Renal cortex interstitium (tissue), 11 donors: ENCODE data around the gene CNTROB. TPM values are rescaled to one million over a fixed set of nuclear protein-coding genes. Genes with fewer than 3 reads are reported as not detected.
A peak's percentile ranks its signal among the peaks of the same experiment; 100 is the strongest.

Experiments
- DNase-seq, 11 donors: peaks; one replicate each; pipeline ENCODE4 v3.0.0-alpha.2; 2013; ENCODE audit warnings: low read depth in 9 of 11, low spot score in 4 of 11; ENCODE audit errors: extremely low read depth in 1 of 11
- polyA plus RNA-seq, 3 donors: library from polyadenylated mRNA; unstranded; fragments of 120-200 nt; gene quantifications; one replicate each; pipeline ENCODE4 v1.2.1, GENCODE V29; 2013; ENCODE audit not compliant: insufficient read length in 3 of 3

The CNTROB gene
- polyA plus RNA-seq, 3 donors: 52.5 to 66.4 (median 55.7) TPM

DNA sequence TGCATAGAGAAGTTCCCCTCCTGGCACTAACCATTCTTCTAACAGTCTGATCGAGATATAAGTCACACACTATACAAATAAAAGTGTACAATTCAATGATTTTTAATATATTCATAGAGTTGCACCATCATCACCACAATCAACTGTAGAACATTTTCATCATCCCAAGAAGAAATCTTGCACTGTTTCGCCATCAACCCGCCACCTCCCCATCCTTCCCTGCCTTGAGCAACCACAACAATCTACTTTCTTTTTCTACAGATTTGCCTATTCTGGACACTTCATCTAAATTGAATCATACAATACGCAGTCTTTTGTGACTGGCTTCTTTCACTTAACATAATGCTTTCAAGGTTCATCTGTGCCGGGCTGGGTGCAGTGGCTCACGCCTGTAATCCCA is 37.4 kb downstream of the CNTROB start:
- no peak for DNase-seq

- DNase-seq: no peak
Measured at GRCh38 chr17:7971651-7972050, 39.6 kb downstream of the CNTROB start.

GRCh38 chr17:7972131-7972785 is 40.3 kb downstream of the CNTROB start:
- DNase-seq: no peak

DNA sequence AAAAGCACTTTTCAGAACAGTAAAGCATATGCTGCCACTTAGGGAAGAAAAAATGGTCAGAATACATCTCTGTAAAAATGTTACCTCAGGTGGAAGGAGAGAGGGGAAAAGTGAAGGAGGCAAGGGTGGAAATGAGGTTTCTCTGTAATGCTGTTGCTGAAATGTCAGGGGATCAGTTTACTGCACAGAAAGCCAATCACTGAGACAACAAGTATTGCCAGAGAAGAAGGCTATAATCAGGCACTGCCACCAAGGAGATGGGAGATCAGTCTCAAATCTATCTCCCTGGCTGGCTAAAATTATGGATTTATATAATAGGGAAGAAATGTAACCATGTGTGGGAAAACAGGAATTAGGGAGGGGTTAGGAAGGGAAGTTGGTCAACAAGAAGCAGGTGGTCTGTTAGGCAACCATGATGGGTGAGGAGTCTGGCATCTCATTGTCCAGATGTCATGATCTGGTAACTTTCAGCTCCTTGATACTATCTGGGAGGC is 42.7 kb downstream of the CNTROB start:
- DNase-seq: no peak

DNA sequence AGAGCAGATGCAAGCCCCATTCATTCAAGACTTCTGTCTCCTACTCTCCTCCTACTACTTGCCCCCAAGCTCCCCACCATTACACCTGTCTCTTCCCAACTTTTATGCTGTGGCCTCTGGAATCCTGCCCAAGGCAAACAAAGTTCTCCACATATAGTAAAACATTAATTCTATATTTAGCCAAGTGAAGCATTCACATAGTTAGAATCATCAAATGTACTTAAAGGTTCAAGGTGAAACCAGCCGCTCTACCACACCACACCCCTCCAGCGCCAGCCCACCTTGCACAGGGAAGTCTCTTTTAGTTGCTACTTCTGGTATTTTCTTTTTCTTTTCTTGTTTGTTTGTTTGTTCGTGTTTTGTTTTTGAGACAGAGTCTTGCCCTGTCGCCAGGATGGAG is 45.0 kb downstream of the CNTROB start:
- no peak for DNase-seq

GRCh38 chr17:7977805-7978204 is 45.8 kb downstream of the CNTROB start:
- no peak for DNase-seq

- DNase-seq: no peak
Measured at GRCh38 chr17:7982173-7982572, 50.2 kb downstream of the CNTROB start.

GRCh38 chr17:7982666-7983065 is 50.7 kb downstream of the CNTROB start:
- DNase-seq: no peak

DNA sequence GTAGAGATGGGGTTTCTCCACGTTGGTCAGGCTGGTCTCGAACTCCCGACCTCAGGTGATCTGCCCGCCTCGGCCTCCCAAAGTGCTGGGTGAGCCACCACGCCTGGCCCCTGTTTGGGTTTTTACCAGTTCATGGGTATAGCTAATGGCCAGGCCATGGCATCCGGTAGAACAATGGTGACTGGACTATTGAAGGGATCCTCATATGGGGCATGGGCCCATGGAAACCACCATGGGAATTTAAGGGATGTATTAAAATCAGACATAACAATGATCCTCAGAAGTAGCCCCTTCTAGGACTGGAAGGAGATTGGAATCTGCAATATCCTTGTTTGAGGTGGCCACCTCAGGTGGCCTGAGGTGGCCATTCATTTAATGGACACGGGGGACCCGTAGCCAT is 52.9 kb downstream of the CNTROB start:
- no peak for DNase-seq

GRCh38 chr17:7987112-7987893 is 55.3 kb downstream of the CNTROB start:
- DNase-seq: no peak

- peak; percentile 72 to 88 (median 81) for DNase-seq
Measured at GRCh38 chr17:7988750-7989178, 56.8 kb downstream of the CNTROB start.

- DNase-seq: peak; percentile 50 to 82 (median 70)
Measured at GRCh38 chr17:7989781-7990655, 58.0 kb downstream of the CNTROB start.

- DNase-seq: no peak
Measured at GRCh38 chr17:7992516-7992915, 60.5 kb downstream of the CNTROB start.

DNA sequence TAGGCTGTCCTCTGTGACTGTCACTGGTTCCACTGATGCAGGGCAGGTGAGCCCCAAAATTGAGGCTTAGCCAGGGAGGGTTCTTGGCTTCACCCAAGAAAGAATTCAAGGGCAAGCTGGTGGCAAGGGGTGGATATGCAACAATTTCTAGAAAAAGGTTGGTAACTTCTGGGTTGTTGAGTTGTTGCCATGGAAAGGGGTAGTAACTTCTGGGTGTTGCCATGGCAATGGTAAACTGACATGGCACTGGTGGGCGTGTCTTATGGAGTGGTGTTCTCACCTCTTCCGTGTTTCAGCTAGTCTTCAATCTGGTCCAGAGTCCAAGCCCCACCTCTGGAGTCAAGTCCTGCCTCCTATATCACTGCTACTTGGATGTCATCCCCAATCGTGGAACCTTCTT is 60.9 kb downstream of the CNTROB start:
- DNase-seq: no peak

DNA sequence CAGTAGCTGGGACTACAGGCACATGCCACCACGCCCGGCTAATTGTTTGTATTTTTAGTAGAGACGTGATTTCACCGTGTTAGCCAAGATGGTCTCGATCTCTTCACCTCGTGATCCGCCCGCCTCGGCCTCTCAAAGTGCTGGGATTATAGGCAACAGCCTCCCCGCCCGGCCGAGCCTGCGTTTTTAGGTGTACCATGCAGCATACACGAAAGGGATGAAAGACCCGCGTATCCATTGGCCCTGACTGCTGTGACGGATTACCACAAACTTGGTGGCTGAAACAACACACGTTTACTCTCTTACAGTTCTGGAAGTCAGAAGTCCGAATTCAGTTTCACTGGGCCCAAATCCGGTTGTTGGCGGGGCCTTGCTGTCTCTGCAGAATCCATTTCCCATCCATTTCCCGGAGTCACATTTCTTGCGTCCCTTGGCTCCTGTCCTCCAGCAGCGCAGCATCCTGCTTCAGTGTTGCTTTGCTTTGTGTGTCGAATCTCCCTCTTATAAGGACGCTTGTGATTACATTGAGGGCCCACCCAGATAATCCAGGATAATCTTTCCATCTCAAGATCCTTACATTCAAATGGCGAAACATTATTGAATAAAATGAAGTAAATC is 62.1 kb downstream of the CNTROB start:
- DNase-seq: no peak

- DNase-seq: no peak
Measured at GRCh38 chr17:7995724-7996123, 63.7 kb downstream of the CNTROB start.

- no peak for DNase-seq
Measured at GRCh38 chr17:7997186-7997585, 65.2 kb downstream of the CNTROB start.
